KMS-11 (cell line): ENCODE measurements around the gene CCDC117.

Source experiments
- H2AFZ ChIP-seq: fragments of 200-600 bp; sonication (generic); 2 replicates; pipeline ENCODE4 v1.6.1; 2016; ENCODE audit warnings: antibody characterized with exemption, mixed run types, low read depth
- H3K27ac ChIP-seq: fragments of 200-600 bp; sonication (generic); 2 replicates; pipeline ENCODE4 v1.6.1; 2016; ENCODE audit warnings: mild to moderate bottlenecking, mixed run types
- H3K27me3 ChIP-seq: fragments of 200-600 bp; sonication (generic); 2 replicates; pipeline ENCODE4 v1.6.1; 2017; ENCODE audit warnings: mild to moderate bottlenecking, low read depth, mixed run types, moderate library complexity; ENCODE audit not compliant: insufficient read depth
- H3K36me3 ChIP-seq: fragments of 200-600 bp; sonication (generic); 2 replicates; pipeline ENCODE4 v1.6.1; 2017; ENCODE audit warnings: mild to moderate bottlenecking, mixed run types; ENCODE audit not compliant: insufficient read depth
- H3K4me1 ChIP-seq: fragments of 200-600 bp; sonication (generic); 2 replicates; pipeline ENCODE4 v1.6.1; 2016; ENCODE audit warnings: mild to moderate bottlenecking, low read depth, mixed run types; ENCODE audit not compliant: poor library complexity, severe bottlenecking
- H3K4me2 ChIP-seq: fragments of 200-600 bp; sonication (generic); 2 replicates; pipeline ENCODE4 v1.7.0; 2016; ENCODE audit warnings: mild to moderate bottlenecking, mixed run types
- H3K4me3 ChIP-seq: fragments of 200-600 bp; sonication (generic); IDR thresholded peaks from 2 replicates; pipeline ENCODE4 v1.6.1; 2017; ENCODE audit warnings: low read depth, low read length, mixed read lengths; ENCODE audit not compliant: insufficient read depth
- H3K79me2 ChIP-seq: fragments of 200-600 bp; sonication (generic); 2 replicates; pipeline ENCODE4 v1.6.1; 2016; ENCODE audit warnings: low read depth, mixed run types; ENCODE audit not compliant: insufficient read depth
- H3K9ac ChIP-seq: fragments of 200-600 bp; sonication (generic); 2 replicates; pipeline ENCODE4 v1.6.1; 2016; ENCODE audit warnings: mild to moderate bottlenecking, mixed run types
- H4K20me1 ChIP-seq: fragments of 200-600 bp; sonication (generic); 2 replicates; pipeline ENCODE4 v1.6.1; 2016; ENCODE audit warnings: mild to moderate bottlenecking, mixed run types; ENCODE audit not compliant: insufficient read depth
- CTCF ChIP-seq: fragments of 200-600 bp; sonication (generic); conservative IDR thresholded peaks from 2 replicates; pipeline ENCODE4 v1.6.1; 2017; ENCODE audit warnings: low read depth, mild to moderate bottlenecking, antibody characterized with exemption, low read length, moderate library complexity, mixed read lengths

CCDC117 gene

GRCh38 chr22:28773461-28773867 is 969 bp downstream of the CCDC117 start:
- Histone ChIP-seq H2AFZ (peak overlapping the region; percentile 36; the same call in 1 of the 2 replicates), H3K27ac (peak overlapping the region; percentile 69), H3K9ac (peak overlapping the region; percentile 76; the same call in 1 of the 2 replicates), H3K27me3 (no peaks in the 10 kb centered on the region), H3K4me3 (no peak overlapping the region), H3K79me2 (peaks cover 18% of the 10 kb centered on the region; the same call in 1 of the 2 replicates), H3K36me3 (no peaks in the 10 kb centered on the region), H3K4me2 (peak overlapping the region; percentile 77), H4K20me1 (no peaks in the 10 kb centered on the region), H3K4me1 (peaks cover 24% of the 10 kb centered on the region)
- TF ChIP-seq CTCF = peak; percentile 24; the same call in 1 of the 2 replicates

GRCh38 chr22:28774378-28774777 is 1.9 kb downstream of the CCDC117 start:
- Histone ChIP-seq H3K4me1 (peaks cover 24% of the 10 kb centered on the region), H3K79me2 (peaks cover 18% of the 10 kb centered on the region; the same call in 1 of the 2 replicates), H4K20me1 (no peaks in the 10 kb centered on the region), H2AFZ (no peak overlapping the region), H3K4me2 (peak overlapping the region; percentile 77), H3K36me3 (no peaks in the 10 kb centered on the region), H3K4me3 (no peak overlapping the region), H3K27me3 (no peaks in the 10 kb centered on the region), H3K9ac (no peak overlapping the region), H3K27ac (no peak overlapping the region)
- no peak for TF ChIP-seq CTCF

- Histone ChIP-seq H2AFZ (no peak overlapping the region), H3K27me3 (no peaks in the 10 kb centered on the region), H3K4me1 (peaks cover 4% of the 10 kb centered on the region), H3K27ac (no peak overlapping the region), H4K20me1 (no peaks in the 10 kb centered on the region), H3K79me2 (peaks cover 12% of the 10 kb centered on the region; the same call in 1 of the 2 replicates), H3K36me3 (no peaks in the 10 kb centered on the region), H3K4me3 (no peak overlapping the region), H3K4me2 (no peak overlapping the region), H3K9ac (no peak overlapping the region)
- no peak for TF ChIP-seq CTCF
Measured at GRCh38 chr22:28779833-28780232, 7.3 kb downstream of the CCDC117 start.

GRCh38 chr22:28780296-28780695 is 7.8 kb downstream of the CCDC117 start:
- Histone ChIP-seq H3K4me2 (no peak overlapping the region), H3K27me3 (no peaks in the 10 kb centered on the region), H3K4me1 (no peaks in the 10 kb centered on the region), H2AFZ (no peak overlapping the region), H3K4me3 (no peak overlapping the region), H4K20me1 (no peaks in the 10 kb centered on the region), H3K9ac (no peak overlapping the region), H3K27ac (no peak overlapping the region), H3K36me3 (no peaks in the 10 kb centered on the region), H3K79me2 (peaks cover 8% of the 10 kb centered on the region; the same call in 1 of the 2 replicates)
- TF ChIP-seq CTCF = no peak
